H1 (cell line): ENCODE results near the gene HSPA1L. TPM values are rescaled to one million over a fixed set of nuclear protein-coding genes. Genes with fewer than 3 reads are reported as not detected.

ENCODE experiments used
- CTCF ChIA-PET: fragments of 300-600 bp; sonication (Branson Sonifier 250); formaldehyde crosslinking; loops from one replicate; lab custom pipeline; 2021; ENCODE audit not compliant: partially characterized antibody; lab: Charles Lee
- POLR2A ChIA-PET: fragments of 300-600 bp; sonication (Branson Sonifier 250); formaldehyde crosslinking; loops from one replicate; lab custom pipeline; 2021; ENCODE audit warnings: inconsistent platforms; ENCODE audit not compliant: partially characterized antibody; lab: Charles Lee
- DNase-seq, 2 experiments: peaks; one replicate each; pipeline versions ENCODE4 v3.0.0 to v3.0.0-alpha.2; 2010 to 2022; ENCODE audit warnings: low spot score in 2 of 2, low read depth in 1 of 2, mixed read lengths in 1 of 2
- FAIRE-seq: peaks from 2 replicates; lab custom pipeline; 2011; peaks lifted over from hg19 to GRCh38; lab: Jason Lieb, UNC
- H2AFZ ChIP-seq: 2 replicates; pipeline ENCODE4 v1.8.1; 2012; ENCODE audit warnings: low read length, inconsistent platforms
- H2AK5ac ChIP-seq: 2 replicates; pipeline ENCODE4 v1.6.1; 2013; ENCODE audit warnings: low read depth, low read length
- H2BK120ac ChIP-seq: replicated peaks from 2 replicates; pipeline ENCODE3; 2013; ENCODE audit warnings: low read depth, low read length, inconsistent platforms
- H2BK12ac ChIP-seq: 2 replicates; pipeline ENCODE4 v1.6.1; 2013; ENCODE audit warnings: low read depth, low read length
- H2BK15ac ChIP-seq: 2 replicates; pipeline ENCODE4 v1.6.1; 2013; ENCODE audit warnings: low read length
- H2BK20ac ChIP-seq: 2 replicates; pipeline ENCODE4 v1.6.1; 2013; ENCODE audit warnings: low read length
- H2BK5ac ChIP-seq: 2 replicates; pipeline ENCODE4 v1.6.1; 2013; ENCODE audit warnings: low read depth, low read length
- H3K14ac ChIP-seq: 2 replicates; pipeline ENCODE4 v1.6.1; 2013; ENCODE audit warnings: inconsistent platforms; ENCODE audit not compliant: insufficient read length
- H3K18ac ChIP-seq: 2 replicates; pipeline ENCODE4 v1.6.1; 2013; ENCODE audit warnings: low read length; ENCODE audit errors: extremely low read depth
- H3K23ac ChIP-seq: 2 replicates; pipeline ENCODE4 v1.6.1; 2013; ENCODE audit warnings: inconsistent platforms; ENCODE audit not compliant: insufficient read length
- H3K23me2 ChIP-seq: 2 replicates; pipeline ENCODE4 v1.6.1; 2013; ENCODE audit warnings: low read depth, low read length
- H3K27ac ChIP-seq: 2 replicates; pipeline ENCODE4 v1.6.1; 2011; ENCODE audit warnings: low read depth, low read length, inconsistent platforms
- H3K27me3 ChIP-seq, 4 experiments: replicated peaks in 1 of 4; 1 replicate in 1 of 4; 2 replicates in 3 of 4; pipeline versions ENCODE4 v1.6.1 to v1.8.1; 2011 to 2013; ENCODE audit warnings: low read length in 3 of 4, mild to moderate bottlenecking in 3 of 4, inconsistent platforms in 2 of 4, mixed read lengths in 2 of 4, moderate library complexity in 1 of 4; ENCODE audit not compliant: control insufficient read depth in 3 of 4, insufficient read depth in 3 of 4; ENCODE audit errors: extremely low read depth in 1 of 4
- H3K36me3 ChIP-seq, 4 experiments: 2 replicates each; pipeline versions ENCODE4 v1.6.1 to v1.8.1; 2011 to 2013; ENCODE audit warnings: mild to moderate bottlenecking in 4 of 4, low read length in 3 of 4, moderate library complexity in 2 of 4, control low read depth in 1 of 4, inconsistent platforms in 1 of 4; ENCODE audit not compliant: insufficient read depth in 4 of 4, control insufficient read depth in 2 of 4
- H3K4ac ChIP-seq: replicated peaks from 2 replicates; pipeline ENCODE3; 2013; ENCODE audit warnings: low read length, low read depth, mixed read lengths, inconsistent platforms; ENCODE audit not compliant: insufficient read length
- H3K4me1 ChIP-seq, 4 experiments: replicated peaks in 1 of 4; 1 replicate in 1 of 4; 2 replicates in 3 of 4; pipeline versions ENCODE4 v1.6.1 to v1.8.1; 2011 to 2013; ENCODE audit warnings: low read length in 3 of 4, inconsistent platforms in 2 of 4, mixed read lengths in 1 of 4; ENCODE audit not compliant: insufficient read depth in 4 of 4, control insufficient read depth in 3 of 4
- H3K4me2 ChIP-seq, 2 experiments: 2 replicates each; pipeline versions ENCODE4 v1.6.1 to v1.8.1; 2011 to 2013; ENCODE audit warnings: low read depth in 2 of 2, low read length in 2 of 2, control low read depth in 1 of 2, inconsistent platforms in 1 of 2, mild to moderate bottlenecking in 1 of 2; ENCODE audit not compliant: insufficient read depth in 1 of 2
- H3K4me3 ChIP-seq, 4 experiments: fragments of 200-600, 300-600 bp in 1 of 4; sonication (generic), shearing (Covaris generic), sonication (Bioruptor Twin) in 1 of 4; 2 replicates each; pipeline versions ENCODE4 v1.5.1 to v1.8.1; 2011 to 2016; ENCODE audit warnings: low read length in 4 of 4, low read depth in 3 of 4, control low read depth in 2 of 4, inconsistent platforms in 2 of 4, mild to moderate bottlenecking in 2 of 4, mixed read lengths in 1 of 4, moderate library complexity in 1 of 4; ENCODE audit not compliant: insufficient read depth in 2 of 4; ENCODE audit errors: extremely low read depth in 1 of 4
- H3K56ac ChIP-seq: replicated peaks from 2 replicates; pipeline ENCODE3; 2013; ENCODE audit warnings: low read depth, mild to moderate bottlenecking, mixed read lengths, low read length, inconsistent platforms; ENCODE audit not compliant: insufficient read length
- H3K79me1 ChIP-seq: 2 replicates; pipeline ENCODE4 v1.6.1; 2013; ENCODE audit warnings: low read depth, low read length, control low read depth
- H3K79me2 ChIP-seq, 2 experiments: 2 replicates each; pipeline versions ENCODE4 v1.6.1 to v1.8.1; 2012 to 2013; ENCODE audit warnings: low read length in 2 of 2, mild to moderate bottlenecking in 2 of 2, inconsistent platforms in 1 of 2; ENCODE audit not compliant: insufficient read depth in 2 of 2, control insufficient read depth in 1 of 2
- H3K9ac ChIP-seq, 4 experiments: replicated peaks in 1 of 4; 1 replicate in 1 of 4; 2 replicates in 3 of 4; pipeline versions ENCODE4 v1.6.1 to v1.8.1; 2011 to 2013; ENCODE audit warnings: low read depth in 3 of 4, low read length in 3 of 4, control low read depth in 2 of 4, mild to moderate bottlenecking in 2 of 4, moderate library complexity in 2 of 4, inconsistent platforms in 1 of 4; ENCODE audit errors: extremely low read depth in 1 of 4
- H3K9me3 ChIP-seq, 2 experiments: 2 replicates each; pipeline versions ENCODE4 v1.6.1 to v1.8.1; 2012 to 2013; ENCODE audit warnings: mild to moderate bottlenecking in 2 of 2, moderate library complexity in 2 of 2, control low read depth in 1 of 2, inconsistent platforms in 1 of 2, low read depth in 1 of 2, low read length in 1 of 2, mixed read lengths in 1 of 2; ENCODE audit not compliant: insufficient read depth in 2 of 2
- H4K20me1 ChIP-seq, 2 experiments: replicated peaks in 1 of 2; 2 replicates each; pipeline versions ENCODE3 to v1.8.1; 2011 to 2013; ENCODE audit warnings: inconsistent platforms in 2 of 2, low read length in 2 of 2, mild to moderate bottlenecking in 1 of 2; ENCODE audit not compliant: insufficient read depth in 2 of 2, control insufficient read depth in 1 of 2
- H4K5ac ChIP-seq: 2 replicates; pipeline ENCODE4 v1.6.1; 2013; ENCODE audit warnings: low read length, low read depth, mixed read lengths, inconsistent platforms; ENCODE audit not compliant: insufficient read length
- H4K8ac ChIP-seq: 2 replicates; pipeline ENCODE4 v1.8.0; 2013; ENCODE audit warnings: mild to moderate bottlenecking, moderate library complexity, low read length, inconsistent platforms; ENCODE audit not compliant: insufficient read depth; ENCODE audit errors: extremely low read depth
- H4K91ac ChIP-seq: replicated peaks from 2 replicates; pipeline ENCODE3; 2013; ENCODE audit warnings: low read length, mixed read lengths, inconsistent platforms; ENCODE audit not compliant: insufficient read length
- CHD2 ChIP-seq: IDR thresholded peaks from 2 replicates; pipeline ENCODE4 v1.6.1; 2012; ENCODE audit warnings: low read length, improper control_type of control experiment
- GABPA ChIP-seq: IDR thresholded peaks from 2 replicates; pipeline ENCODE4 v1.6.1; 2011; ENCODE audit warnings: mild to moderate bottlenecking, low read length, moderate library complexity, borderline replicate concordance; ENCODE audit not compliant: insufficient read depth
- KDM4A ChIP-seq: IDR thresholded peaks from one replicate; pipeline ENCODE4 v1.7.1; 2012; ENCODE audit warnings: low read depth, mild to moderate bottlenecking, moderate library complexity, low read length, inconsistent platforms; ENCODE audit not compliant: severe bottlenecking
- NANOG ChIP-seq: IDR thresholded peaks from 2 replicates; pipeline ENCODE4 v1.6.1; 2011; ENCODE audit warnings: low read length, low read depth, mild to moderate bottlenecking, inconsistent platforms; ENCODE audit not compliant: insufficient read depth, poor library complexity, severe bottlenecking
- POLR2AphosphoS5 ChIP-seq: IDR thresholded peaks from 2 replicates; pipeline ENCODE4 v1.6.1; 2011; ENCODE audit warnings: low read depth, low read length
- SRF ChIP-seq: IDR thresholded peaks from 2 replicates; pipeline ENCODE4 v1.6.1; 2011; ENCODE audit warnings: mild to moderate bottlenecking, low read depth, low read length, moderate library complexity
- TAF1 ChIP-seq: IDR thresholded peaks from 2 replicates; pipeline ENCODE4 v1.6.1; 2011; ENCODE audit warnings: mild to moderate bottlenecking, low read depth, low read length
- TEAD4 ChIP-seq: IDR thresholded peaks from 2 replicates; pipeline ENCODE4 v1.6.1; 2012; ENCODE audit warnings: low read depth, low read length, inconsistent platforms, mixed read lengths
- WGBS, 2 experiments: shearing (Covaris generic) in 1 of 2; methylation state at CpG; one replicate each; pipeline versions ENCODE4 v1.1.6 to v1.1.7; 2013 to 2015; ENCODE audit warnings: low lambda C conversion rate in 2 of 2, mixed read lengths in 2 of 2, inconsistent platforms in 1 of 2, low coverage in 1 of 2, missing lambda C conversion rate in 1 of 2; ENCODE audit not compliant: insufficient replicate concordance in 2 of 2, insufficient coverage in 1 of 2, insufficient read length in 1 of 2; ENCODE audit errors: extremely low coverage in 1 of 2, missing lambda C conversion rate in 1 of 2; 5-methylcytosine and 5-hydroxymethylcytosine counted together
- polyA plus RNA-seq, 7 experiments: library from polyadenylated mRNA; depleted of rRNA in 3 of 7; stranded (reverse) in 5 of 7; unstranded in 2 of 7; fragments of >200 nt in 5 of 7; fragments of 200-250 nt in 2 of 7; gene quantifications; 1 replicate in 5 of 7; 2 replicates in 1 of 7; 4 replicates in 1 of 7; pipeline versions ENCODE4 v1.2.1 to v1.2.3, GENCODE V29; 2011 to 2013; ENCODE audit warnings: missing spikeins in 2 of 7, mixed read lengths in 2 of 7
- total RNA-seq: library from RNA; stranded (reverse); fragmentation: NEBNext Ultra II Directional; extraction: Animal tissue kit (Norgen Biotek cat#: 25700); gene quantifications from 2 replicates; pipeline ENCODE4 v1.2.1, GENCODE V29; 2021
- TF ChIP-seq, protein P1 (sequence below): IDR thresholded peaks from 2 replicates; pipeline ENCODE4 v1.6.1; 2012; ENCODE audit warnings: inconsistent platforms

HSPA1L gene
- total and polyA plus RNA-seq, 2 of the 8 experiments (the other 6 are each of a cell fraction or from before 2014, with no cell fraction given) = 1.00 to 1.9 TPM

DNA sequence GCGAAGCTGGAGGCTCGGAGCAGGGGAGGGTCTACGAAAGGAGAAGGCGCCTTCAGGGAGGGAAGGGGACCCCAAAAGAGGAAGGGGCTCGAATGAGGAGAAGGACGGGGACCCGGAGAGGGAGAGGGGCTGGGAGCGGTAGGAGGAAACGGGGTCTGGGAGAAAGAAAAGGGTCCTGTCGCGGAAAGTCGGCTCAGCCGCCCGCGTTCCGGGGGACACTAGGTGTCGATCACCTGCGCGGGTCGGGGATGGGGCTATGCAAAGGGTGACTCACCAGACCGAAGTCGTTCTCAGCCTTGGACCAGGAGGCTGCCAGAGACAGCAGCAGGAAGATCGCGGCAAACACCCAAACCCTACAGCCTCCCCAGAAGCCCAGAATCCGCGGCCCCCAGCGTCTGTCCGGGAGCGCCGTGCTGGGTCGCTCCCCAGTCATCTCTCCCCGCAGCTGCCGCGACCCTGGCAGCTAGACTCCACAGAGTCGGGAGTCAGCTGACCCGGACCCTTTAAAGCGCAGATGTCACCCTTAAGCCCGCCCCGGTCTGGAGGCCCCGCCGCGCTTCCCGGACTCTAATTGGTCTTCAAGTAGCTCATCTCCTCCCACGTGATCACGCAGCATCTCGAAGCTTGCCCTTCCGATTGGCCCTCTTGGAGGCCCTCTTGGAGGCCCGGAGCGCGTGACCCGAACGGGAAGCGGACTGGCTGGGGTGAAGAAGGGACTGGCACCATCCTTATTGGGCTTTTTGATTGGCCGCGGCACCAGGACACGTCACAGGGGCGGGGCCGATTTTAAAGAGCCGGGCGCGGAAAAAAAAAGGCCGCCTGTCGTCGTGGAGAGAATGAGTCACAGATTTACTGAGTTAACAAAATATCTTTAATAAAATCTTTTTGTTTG lies 47.5 kb upstream of the HSPA1L start, which contains the start of gene NEU1:
TSS of gene NEU1 (minus strand) at position 478 of the 892 bp plus-strand sequence. CDS start at position 433, 45 bp downstream.
- Histone ChIP-seq H3K23ac (no peak within 1 kb of the TSS), H3K4me2 (peak within 1 kb of the TSS; percentile 92 to 98), H3K4me1 (peaks cover 0 to 12% (median 0%) of the 10 kb centered on the region in 4 experiments; a peak in 4 of 7 replicates), H3K23me2 (peaks cover 8% of the 10 kb centered on the region; the same call in 1 of the 2 replicates), H3K9ac (peak within 1 kb of the TSS in 3 of 4 experiments; percentile 62 to 66 (median 63); a peak in 6 of 7 replicates), H3K36me3 (peaks cover 0 to 17% (median 3%) of the 10 kb centered on the region in 4 experiments; a peak in 4 of 8 replicates), H3K4me3 (peak within 1 kb of the TSS; percentile 73 to 96 (median 78)), H3K56ac (peak within 1 kb of the TSS; percentile 64), H4K8ac (no peak within 1 kb of the TSS; the same call in none of the 2 replicates), H2AK5ac (peak within 1 kb of the TSS; percentile 15; the same call in 1 of the 2 replicates), H4K91ac (peak within 1 kb of the TSS; percentile 69), H2BK20ac (no peak within 1 kb of the TSS), H3K14ac (no peak within 1 kb of the TSS), H3K27ac (peak within 1 kb of the TSS; percentile 31; the same call in 1 of the 2 replicates), H3K9me3 (no peaks in the 10 kb centered on the region), H4K5ac (peak within 1 kb of the TSS; percentile 96), H2BK12ac (no peak within 1 kb of the TSS), H3K4ac (peak within 1 kb of the TSS; percentile 44), H3K79me2 (no peaks in the 10 kb centered on the region), H2AFZ (no peak within 1 kb of the TSS; the same call in 1 of the 2 replicates), H2BK120ac (no peak within 1 kb of the TSS), H2BK15ac (no peak within 1 kb of the TSS), H3K18ac (peak within 1 kb of the TSS; percentile 44; the same call in 1 of the 2 replicates), H4K20me1 (no peaks in the 10 kb centered on the region), H2BK5ac (no peak within 1 kb of the TSS), H3K27me3 (0 out of 7 replicates have a peak, but pooled peaks cover 0 to 3% (median 0%) of the 10 kb centered on the region in 4 experiments), H3K79me1 (0 out of 2 replicates have a peak, but pooled peaks cover 2% of the 10 kb centered on the region)
- FAIRE-seq = peak; percentile 50
- peak; percentile 97 to 99 for DNase-seq
- CTCF ChIA-PET = interaction anchor here (0.6 to 1.6 kb wide), 6 partner anchors 10 to 93 kb away, joined by 3 to 4 read pairs (median 3); partner anchors contain the start of gene VARS1
- POLR2A ChIA-PET = interaction anchor here (0.6 to 6.7 kb wide), 28 partner anchors 9 to 321 kb away, joined by 3 to 71 read pairs (median 6); partner anchors contain the start of genes ATP6V1G2, BAG6, DDAH2 and DDX39B
- WGBS, 2 experiments = 3% methylated on average over 61 of the region's 64 CpGs; no CpG with 5 or more reads in 1 of the 2 experiments
- no peak for TF ChIP-seq GABPA
- no peak for TF ChIP-seq NANOG
- TF ChIP-seq, protein P1, sequence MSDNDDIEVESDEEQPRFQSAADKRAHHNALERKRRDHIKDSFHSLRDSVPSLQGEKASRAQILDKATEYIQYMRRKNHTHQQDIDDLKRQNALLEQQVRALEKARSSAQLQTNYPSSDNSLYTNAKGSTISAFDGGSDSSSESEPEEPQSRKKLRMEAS = peak; percentile 87
- no peak for TF ChIP-seq TEAD4
- peak; percentile 83 for TF ChIP-seq POLR2AphosphoS5
- peak; percentile 32 for TF ChIP-seq KDM4A
- TF ChIP-seq SRF = no peak
- TF ChIP-seq CHD2 = peak; percentile 35; the same call in 1 of the 2 replicates
- TF ChIP-seq TAF1 = peak; percentile 91
